Breast epithelium (tissue), 4 donors: ENCODE results near the gene DEK. TPM values are rescaled to one million over a fixed set of nuclear protein-coding genes. Genes with fewer than 3 reads are reported as not detected.

Experiments
- DNase-seq, 2 donors: peaks; one replicate each; pipeline ENCODE4 v3.0.0-alpha.2; 2019; ENCODE audit warnings: low spot score in 2 of 2
- H3K27ac ChIP-seq, 2 donors: fragments of 200-600 bp; sonication (generic) in 1 of 2; one replicate each; pipeline ENCODE4 v1.5.1; 2016 to 2019; ENCODE audit warnings: mild to moderate bottlenecking in 1 of 2
- H3K27me3 ChIP-seq, 2 donors: fragments of 200-600 bp; sonication (generic) in 1 of 2; one replicate each; pipeline versions ENCODE4 v1.5.1 to v1.6.0; 2017 to 2019; ENCODE audit warnings: control low read depth in 1 of 2, mild to moderate bottlenecking in 1 of 2
- H3K36me3 ChIP-seq: fragments of 200-600 bp; one replicate; pipeline ENCODE4 v1.5.1; 2019
- H3K4me1 ChIP-seq, 2 donors: fragments of 200-600 bp; sonication (generic); one replicate each; pipeline ENCODE4 v1.5.1; 2016 to 2019; ENCODE audit warnings: control low read depth in 1 of 2
- H3K4me3 ChIP-seq, 3 donors: fragments of 200-600 bp; sonication (generic); 1 replicate in 2 of 3; 2 replicates in 1 of 3; pipeline ENCODE4 v1.5.1; 2016 to 2019; ENCODE audit warnings: mild to moderate bottlenecking in 3 of 3, moderate library complexity in 2 of 3
- H3K9me3 ChIP-seq, 2 donors: fragments of 200-600 bp; sonication (generic) in 1 of 2; one replicate each; pipeline ENCODE4 v1.5.1; 2016 to 2019; ENCODE audit warnings: control low read depth in 1 of 2
- POLR2A ChIP-seq: fragments of 450-650 bp; IDR thresholded peaks from one replicate; pipeline ENCODE4 v1.6.1; 2016; ENCODE audit warnings: antibody characterized with exemption, mild to moderate bottlenecking, moderate library complexity
- POLR2AphosphoS5 ChIP-seq, 3 donors: sonication (generic); formaldehyde crosslinking; IDR thresholded peaks; one replicate each; pipeline ENCODE4 v1.6.1; 2017; ENCODE audit warnings: antibody characterized with exemption in 3 of 3
- intact Hi-C: fragments of 100-400 bp; cut with DNase I; formaldehyde crosslinking; loops from one replicate; pipeline ENCODE4 v1.15.1; 2023; ENCODE audit warnings: low total_unique reads
- total RNA-seq, 3 donors: library from RNA; depleted of rRNA; stranded (reverse); fragments of >200 nt; gene quantifications; one replicate each; pipeline ENCODE4 v1.1.0, GENCODE V29; 2016
- TF ChIP-seq, protein P1 (sequence below), 3 donors: fragments of 450-650 bp; IDR thresholded peaks; one replicate each; pipeline ENCODE4 v1.5.1; 2016 to 2017; ENCODE audit warnings: antibody characterized with exemption in 3 of 3, mild to moderate bottlenecking in 3 of 3, moderate library complexity in 3 of 3

Gene DEK
- total RNA-seq, 3 donors from 2014 or later, result 107 to 162 (median 125) TPM

DNA sequence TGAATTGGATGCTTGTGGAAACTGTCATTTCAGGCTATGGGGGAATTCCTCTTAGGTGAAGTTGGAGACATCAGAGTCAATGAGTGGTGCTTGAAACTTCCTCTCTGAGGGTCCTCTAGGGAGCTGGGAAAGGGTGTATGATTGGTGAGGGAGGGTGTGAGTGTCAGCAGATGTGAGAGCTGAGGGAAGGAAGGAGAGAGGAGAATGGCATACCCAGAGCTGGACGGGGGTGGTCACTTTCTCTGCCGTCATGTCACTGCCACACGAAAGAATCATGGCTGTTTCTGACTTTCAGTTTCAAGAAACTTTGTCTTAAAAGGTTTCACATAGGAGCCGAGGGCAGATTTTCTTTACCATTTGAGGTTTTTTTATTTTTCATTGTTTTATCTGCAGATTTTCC lies 50.3 kb downstream of the DEK start:
- TF ChIP-seq POLR2AphosphoS5 (IDR thresholded peaks at IDR 0.05), result no peak
- TF ChIP-seq, protein P1, sequence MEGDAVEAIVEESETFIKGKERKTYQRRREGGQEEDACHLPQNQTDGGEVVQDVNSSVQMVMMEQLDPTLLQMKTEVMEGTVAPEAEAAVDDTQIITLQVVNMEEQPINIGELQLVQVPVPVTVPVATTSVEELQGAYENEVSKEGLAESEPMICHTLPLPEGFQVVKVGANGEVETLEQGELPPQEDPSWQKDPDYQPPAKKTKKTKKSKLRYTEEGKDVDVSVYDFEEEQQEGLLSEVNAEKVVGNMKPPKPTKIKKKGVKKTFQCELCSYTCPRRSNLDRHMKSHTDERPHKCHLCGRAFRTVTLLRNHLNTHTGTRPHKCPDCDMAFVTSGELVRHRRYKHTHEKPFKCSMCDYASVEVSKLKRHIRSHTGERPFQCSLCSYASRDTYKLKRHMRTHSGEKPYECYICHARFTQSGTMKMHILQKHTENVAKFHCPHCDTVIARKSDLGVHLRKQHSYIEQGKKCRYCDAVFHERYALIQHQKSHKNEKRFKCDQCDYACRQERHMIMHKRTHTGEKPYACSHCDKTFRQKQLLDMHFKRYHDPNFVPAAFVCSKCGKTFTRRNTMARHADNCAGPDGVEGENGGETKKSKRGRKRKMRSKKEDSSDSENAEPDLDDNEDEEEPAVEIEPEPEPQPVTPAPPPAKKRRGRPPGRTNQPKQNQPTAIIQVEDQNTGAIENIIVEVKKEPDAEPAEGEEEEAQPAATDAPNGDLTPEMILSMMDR (IDR thresholded peaks at IDR 0.05), result no peak
- H3K27ac ChIP-seq, result no peak overlapping the region
- no peaks in the 10 kb centered on the region for H3K27me3 ChIP-seq

DNA sequence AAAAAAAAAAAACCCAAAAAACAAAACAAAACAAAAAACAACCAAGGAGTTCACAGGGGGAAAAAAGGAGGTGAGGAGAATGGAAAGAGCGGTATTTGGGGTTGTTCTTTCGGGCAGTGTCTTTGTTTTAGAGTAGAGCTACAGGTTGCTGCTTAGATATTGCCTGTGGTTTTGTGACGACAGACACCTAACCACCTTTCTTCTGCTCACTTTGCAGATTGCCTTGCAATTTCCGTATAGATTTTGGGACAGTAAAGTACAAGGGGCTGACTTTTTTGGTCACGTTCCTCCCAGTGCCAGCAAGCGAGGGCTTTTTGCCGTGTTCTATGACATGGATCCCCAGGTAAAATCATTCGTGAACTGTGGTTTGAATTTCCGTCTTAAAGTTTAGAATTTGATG lies 50.9 kb downstream of the DEK start:
- TF ChIP-seq POLR2A (no peak), POLR2AphosphoS5 (IDR thresholded peaks at IDR 0.05) (no peak)
- TF ChIP-seq, protein P1 (IDR thresholded peaks at IDR 0.05), result no peak
- Histone ChIP-seq H3K9me3 (no peaks in the 10 kb centered on the region), H3K4me3 (no peak overlapping the region), H3K36me3 (peaks cover 5% of the 10 kb centered on the region), H3K4me1 (no peaks in the 10 kb centered on the region), H3K27ac (no peak overlapping the region), H3K27me3 (no peaks in the 10 kb centered on the region)
- no peak for DNase-seq
- intact Hi-C loops, result no loop called here

More for the DNA sequence above, 50.3 kb downstream of the DEK start:
- Histone ChIP-seq H3K4me1 (no peaks in the 10 kb centered on the region), H3K4me3 (no peak overlapping the region), H3K9me3 (no peaks in the 10 kb centered on the region), H3K36me3 (peaks cover 5% of the 10 kb centered on the region)
- no peak for DNase-seq
- intact Hi-C loops, result no loop called here

DNA sequence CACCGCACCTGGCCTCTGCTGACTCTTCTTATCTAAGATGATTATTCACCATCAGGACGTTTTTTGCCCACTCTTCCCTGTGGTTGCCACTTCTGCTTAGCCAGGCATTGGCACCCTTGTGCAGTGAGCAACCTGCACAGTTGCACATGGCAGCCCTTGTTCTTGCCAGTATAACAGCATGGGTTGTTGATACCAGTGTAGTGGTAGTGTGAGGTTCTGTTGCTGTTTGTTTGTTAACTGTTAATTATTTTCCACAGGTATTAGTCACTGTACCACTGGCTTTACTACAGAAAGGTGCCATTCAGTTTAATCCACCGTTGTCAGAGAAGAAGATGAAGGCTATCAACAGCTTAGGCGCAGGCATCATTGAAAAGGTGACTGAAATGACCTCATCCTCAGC lies 52.1 kb downstream of the DEK start:
- Histone ChIP-seq H3K27ac (no peak overlapping the region), H3K36me3 (peaks cover 8% of the 10 kb centered on the region), H3K9me3 (no peaks in the 10 kb centered on the region), H3K27me3 (no peaks in the 10 kb centered on the region), H3K4me3 (no peak overlapping the region), H3K4me1 (no peaks in the 10 kb centered on the region)
- no peak for TF ChIP-seq POLR2A
- TF ChIP-seq, protein P1 (IDR thresholded peaks at IDR 0.05), result no peak
- no peak for TF ChIP-seq POLR2AphosphoS5 (IDR thresholded peaks at IDR 0.05)
- DNase-seq, result no peak
- intact Hi-C loops, result no loop called here

DNA sequence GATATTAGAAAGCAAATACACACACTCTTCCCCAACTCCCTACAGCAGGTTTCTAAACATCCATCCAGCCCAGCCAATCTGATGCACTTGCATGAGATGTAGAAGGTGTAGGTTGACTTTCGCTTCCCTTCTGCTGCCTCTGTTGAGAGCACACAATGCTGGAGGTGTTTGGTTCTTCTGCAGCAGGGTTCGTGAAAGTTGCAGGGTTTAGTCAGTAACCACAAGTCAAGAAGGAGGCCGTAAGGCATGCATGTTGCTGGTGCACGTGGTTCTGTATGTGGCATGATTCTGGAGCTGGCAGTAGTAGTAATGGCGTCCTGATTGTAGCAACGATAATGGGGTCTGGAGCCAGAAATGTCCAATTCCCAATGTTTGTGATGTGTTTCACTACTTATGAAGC lies 53.0 kb downstream of the DEK start:
- intact Hi-C loops, result no loop called here
- Histone ChIP-seq H3K9me3 (no peaks in the 10 kb centered on the region), H3K27ac (no peak overlapping the region), H3K36me3 (peaks cover 3% of the 10 kb centered on the region), H3K27me3 (no peaks in the 10 kb centered on the region), H3K4me3 (no peak overlapping the region), H3K4me1 (no peaks in the 10 kb centered on the region)
- no peak for DNase-seq
- TF ChIP-seq, protein P1 (IDR thresholded peaks at IDR 0.05), result no peak
- TF ChIP-seq POLR2A (no peak), POLR2AphosphoS5 (IDR thresholded peaks at IDR 0.05) (no peak)

DNA sequence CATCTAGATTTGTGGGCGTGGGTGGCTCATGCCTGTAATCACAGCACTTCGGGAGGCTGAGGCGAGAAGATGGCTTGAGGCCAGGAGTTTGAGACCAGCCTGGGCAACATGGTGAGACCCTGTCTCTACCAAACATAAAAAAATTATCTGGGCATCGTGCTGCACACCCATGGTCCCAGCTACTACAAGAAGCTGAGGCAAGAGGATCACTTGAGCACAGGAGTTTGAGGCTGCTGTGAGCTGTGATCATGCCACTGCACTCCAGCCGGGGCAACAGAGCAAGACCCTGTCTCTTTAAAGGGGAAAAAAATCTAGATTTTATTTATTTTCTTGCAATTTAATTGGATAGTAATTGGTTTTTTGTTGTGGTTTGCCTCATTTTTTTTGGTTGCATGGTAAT lies 53.6 kb downstream of the DEK start:
- H3K36me3 ChIP-seq, result peaks cover 3% of the 10 kb centered on the region
- TF ChIP-seq POLR2A (no peak), POLR2AphosphoS5 (IDR thresholded peaks at IDR 0.05) (no peak)
- TF ChIP-seq, protein P1 (IDR thresholded peaks at IDR 0.05), result no peak
- no peaks in the 10 kb centered on the region for H3K4me1 ChIP-seq

More for the DNA sequence above, 53.6 kb downstream of the DEK start:
- no peak for DNase-seq
- H3K27ac ChIP-seq, result no peak overlapping the region
- intact Hi-C loops, result no loop called here
- H3K9me3 ChIP-seq, result no peaks in the 10 kb centered on the region
- H3K27me3 ChIP-seq, result no peaks in the 10 kb centered on the region
- H3K4me3 ChIP-seq, result no peak overlapping the region
